ENCODE measurements around the gene ITM2B.

Gene ITM2B

DNA sequence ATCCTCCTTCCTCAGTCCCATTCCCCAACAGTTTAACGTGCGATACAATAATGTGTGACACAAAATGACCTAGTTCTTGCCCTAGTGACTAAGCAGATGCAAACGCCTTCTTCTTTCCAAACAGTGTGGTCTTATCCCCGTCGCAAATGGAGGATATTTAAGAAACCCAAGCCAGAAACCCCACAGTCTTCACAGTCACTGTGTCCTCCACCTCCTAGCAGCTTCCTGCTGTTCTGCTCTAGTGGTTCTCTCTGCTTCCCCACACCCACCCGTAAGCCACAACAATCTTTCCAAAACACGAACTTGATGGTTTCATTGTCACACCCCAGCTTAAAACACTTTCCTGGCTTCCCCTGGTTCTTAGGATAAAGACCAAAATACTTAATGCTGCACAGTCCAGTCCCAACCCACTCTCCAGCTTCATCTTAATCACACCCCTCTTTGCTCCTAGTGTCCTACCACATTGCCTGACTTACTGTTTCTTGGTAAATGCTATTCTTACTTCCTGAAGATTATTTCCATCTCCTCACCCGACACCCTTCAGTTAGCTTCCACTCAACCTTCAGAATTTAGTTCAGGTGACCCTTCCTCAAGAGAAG is 32.3 kb downstream of the ITM2B start:
- DNase-seq (ENCODE audit: extremely low read depth, low read depth), result no peak
- TF ChIP-seq, protein P1, sequence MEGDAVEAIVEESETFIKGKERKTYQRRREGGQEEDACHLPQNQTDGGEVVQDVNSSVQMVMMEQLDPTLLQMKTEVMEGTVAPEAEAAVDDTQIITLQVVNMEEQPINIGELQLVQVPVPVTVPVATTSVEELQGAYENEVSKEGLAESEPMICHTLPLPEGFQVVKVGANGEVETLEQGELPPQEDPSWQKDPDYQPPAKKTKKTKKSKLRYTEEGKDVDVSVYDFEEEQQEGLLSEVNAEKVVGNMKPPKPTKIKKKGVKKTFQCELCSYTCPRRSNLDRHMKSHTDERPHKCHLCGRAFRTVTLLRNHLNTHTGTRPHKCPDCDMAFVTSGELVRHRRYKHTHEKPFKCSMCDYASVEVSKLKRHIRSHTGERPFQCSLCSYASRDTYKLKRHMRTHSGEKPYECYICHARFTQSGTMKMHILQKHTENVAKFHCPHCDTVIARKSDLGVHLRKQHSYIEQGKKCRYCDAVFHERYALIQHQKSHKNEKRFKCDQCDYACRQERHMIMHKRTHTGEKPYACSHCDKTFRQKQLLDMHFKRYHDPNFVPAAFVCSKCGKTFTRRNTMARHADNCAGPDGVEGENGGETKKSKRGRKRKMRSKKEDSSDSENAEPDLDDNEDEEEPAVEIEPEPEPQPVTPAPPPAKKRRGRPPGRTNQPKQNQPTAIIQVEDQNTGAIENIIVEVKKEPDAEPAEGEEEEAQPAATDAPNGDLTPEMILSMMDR (IDR thresholded peaks at IDR 0.05; ENCODE audit: low read depth, low read length, missing control alignments), result no peak
- no peak overlapping the region for H3K4me3 ChIP-seq (replicated peaks; ENCODE audit: low read depth, low read length)

DNA sequence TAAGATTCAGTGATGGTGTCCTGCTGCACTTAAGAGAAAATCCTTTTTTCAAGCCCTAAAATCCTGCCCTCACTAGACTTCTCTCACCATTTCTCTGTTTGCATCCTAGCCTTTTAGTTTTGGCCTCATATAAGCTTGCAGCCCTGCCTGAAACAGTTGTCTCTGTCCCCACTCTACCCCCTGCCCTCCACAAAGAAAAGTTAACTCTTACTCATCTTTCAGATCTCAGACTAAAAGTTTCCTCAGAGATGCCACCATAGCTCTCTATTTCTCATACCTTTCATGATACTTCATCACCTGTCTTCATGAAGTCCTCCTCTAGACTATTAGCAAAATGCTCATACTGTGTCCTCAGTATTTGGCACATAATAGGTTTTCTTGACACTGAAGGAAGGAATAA is 33.1 kb downstream of the ITM2B start:
- H3K4me3 ChIP-seq (replicated peaks; ENCODE audit: low read depth, low read length), result no peak overlapping the region
- TF ChIP-seq, protein P1 (IDR thresholded peaks at IDR 0.05; ENCODE audit: low read depth, low read length, missing control alignments), result no peak
- no peak for DNase-seq (ENCODE audit: extremely low read depth, low read depth)

DNA sequence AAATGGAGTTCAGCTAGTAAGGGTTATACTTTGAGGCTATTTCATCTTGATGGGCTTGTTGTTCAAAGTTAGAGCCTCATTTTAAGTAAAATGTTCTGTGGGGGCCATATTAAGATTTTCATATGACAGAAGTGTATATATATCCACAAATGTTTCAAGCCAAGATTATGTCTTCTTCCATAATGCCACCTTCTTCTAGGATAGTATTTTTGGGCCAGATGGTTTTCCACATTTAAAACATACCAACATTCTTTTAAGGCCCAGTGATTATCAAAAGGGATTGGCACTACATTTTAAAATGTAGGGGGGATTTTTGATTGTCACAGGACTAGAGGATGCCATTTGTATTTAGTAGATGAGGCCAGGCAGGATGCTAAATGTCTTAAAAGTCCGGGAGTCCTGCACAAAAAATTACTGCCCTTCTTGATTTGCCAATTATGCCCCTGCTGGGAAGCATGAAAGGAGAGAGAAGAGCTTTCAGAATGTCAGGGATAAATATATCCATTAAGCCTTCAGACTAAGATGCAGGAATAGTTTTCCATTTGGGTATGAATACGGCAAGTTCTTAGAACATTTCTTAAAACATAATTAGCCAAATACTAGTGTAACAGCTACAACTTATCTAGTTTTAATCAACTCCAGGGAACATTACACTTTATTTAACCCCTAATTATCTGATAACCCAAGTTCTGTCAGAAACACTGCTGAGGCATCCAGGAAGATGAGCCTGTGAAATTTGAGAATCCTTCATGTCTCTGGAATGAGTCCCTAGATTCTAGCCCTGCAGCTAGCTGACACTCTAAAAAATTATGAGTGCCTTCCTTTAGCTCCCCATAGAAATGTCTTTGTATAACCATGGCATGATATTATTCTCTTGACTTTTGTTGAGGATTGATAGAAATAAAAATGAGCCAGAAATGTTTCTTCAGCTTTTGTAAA is 34.0 kb downstream of the ITM2B start:
- no peak overlapping the region for H3K4me3 ChIP-seq (replicated peaks; ENCODE audit: low read depth, low read length)
- no peak for DNase-seq (ENCODE audit: extremely low read depth, low read depth)
- TF ChIP-seq, protein P1 (IDR thresholded peaks at IDR 0.05; ENCODE audit: low read depth, low read length, missing control alignments), result no peak

DNA sequence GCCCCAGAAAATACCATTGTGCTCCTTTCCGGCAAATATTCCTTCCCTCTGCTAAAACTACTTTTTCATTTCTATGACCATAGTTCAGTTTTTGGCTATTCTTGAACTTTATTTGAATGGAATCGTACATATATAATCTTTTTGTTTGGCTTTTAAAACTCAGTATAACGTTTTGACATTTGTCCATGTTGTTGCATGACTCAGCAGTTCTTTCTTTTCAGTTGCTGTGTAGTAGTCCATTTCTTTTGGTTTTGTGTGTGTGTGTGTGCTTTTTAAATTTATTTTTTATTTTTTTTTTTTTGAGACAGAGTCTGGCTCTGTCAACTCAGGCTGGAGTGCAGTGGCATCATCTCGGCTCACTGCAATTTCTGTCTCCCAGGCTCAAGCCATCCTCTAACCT is 35.0 kb downstream of the ITM2B start:
- TF ChIP-seq, protein P1 (IDR thresholded peaks at IDR 0.05; ENCODE audit: low read depth, low read length, missing control alignments), result no peak
- no peak for DNase-seq (ENCODE audit: extremely low read depth, low read depth)
- H3K4me3 ChIP-seq (replicated peaks; ENCODE audit: low read depth, low read length), result no peak overlapping the region

DNA sequence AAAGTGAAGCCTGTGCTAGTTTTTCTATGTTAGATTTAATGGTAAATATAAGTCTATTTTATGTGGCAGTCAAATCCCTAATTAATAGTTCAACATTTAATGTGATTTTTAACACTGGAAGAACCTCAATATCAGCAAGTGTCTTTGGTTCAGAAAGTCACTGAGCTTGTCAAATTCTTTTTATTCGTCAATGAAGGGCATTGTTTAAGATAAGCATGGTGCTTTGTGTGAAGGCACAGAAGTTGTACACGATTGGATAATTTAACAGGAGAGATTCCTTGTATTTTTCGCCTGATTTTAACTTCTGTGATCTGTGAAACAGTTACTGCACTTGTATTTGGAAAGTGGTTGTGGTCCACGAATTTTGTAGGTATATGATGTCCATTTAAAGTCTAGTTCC is 40.3 kb downstream of the ITM2B start:
- TF ChIP-seq, protein P1 (IDR thresholded peaks at IDR 0.05; ENCODE audit: low read depth, low read length, missing control alignments), result no peak
- DNase-seq (ENCODE audit: extremely low read depth, low read depth), result no peak
- H3K4me3 ChIP-seq (replicated peaks; ENCODE audit: low read depth, low read length), result no peak overlapping the region

DNA sequence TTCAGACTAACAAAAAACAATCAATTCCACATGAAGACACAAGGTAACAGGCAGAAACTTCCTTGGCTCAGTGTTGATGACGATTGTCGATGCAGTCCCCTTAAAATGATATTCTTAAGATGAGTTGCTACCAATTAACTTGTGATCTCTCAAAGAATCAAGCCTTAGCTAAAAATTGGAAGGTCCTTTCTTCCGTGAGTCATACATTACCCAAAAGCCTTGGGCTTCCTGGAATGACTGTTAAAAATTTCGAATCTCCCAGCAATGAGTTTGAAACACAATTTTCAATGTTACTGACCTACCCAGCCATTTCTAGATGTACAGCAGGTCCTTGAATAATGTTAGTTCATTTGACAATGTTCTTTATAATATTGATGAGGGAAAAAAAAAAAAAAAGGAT is 42.5 kb downstream of the ITM2B start:
- DNase-seq (ENCODE audit: extremely low read depth, low read depth), result no peak
- TF ChIP-seq, protein P1 (IDR thresholded peaks at IDR 0.05; ENCODE audit: low read depth, low read length, missing control alignments), result no peak

More for the DNA sequence above, 42.5 kb downstream of the ITM2B start:
- H3K4me3 ChIP-seq (replicated peaks; ENCODE audit: low read depth, low read length), result no peak overlapping the region

Measured in HFF-Myc (cell line).